ENCODE measurements around the gene NBPF14.
"Not testable (repeated sequence)": the region's sequence is repeated elsewhere in the genome, so short reads cannot be mapped to it uniquely, and the experiment has no call there.

Gene NBPF14
- 7.1 to 13.6 (median 9.6) reads per million in 3 donors for total RNA-seq

GRCh38 chr1:148595911-148596310, at the start of gene NBPF14:
NBPF14 (minus strand) TSS chr1:148596011; CDS start chr1:148595717, 294 bp downstream.
- not testable (repeated sequence) for H3K9me3 ChIP-seq (ENCODE audit: control insufficient read depth, low read length); H3K4me1 ChIP-seq (ENCODE audit: control insufficient read depth, insufficient read depth, low read length, poor library complexity, severe bottlenecking); H3K4me3 ChIP-seq (ENCODE audit: insufficient read depth, low read depth, low read length, poor library complexity, severe bottlenecking); H3K36me3 ChIP-seq (ENCODE audit: control insufficient read depth, insufficient read depth, low read length); H3K27ac ChIP-seq (ENCODE audit: insufficient read depth, low read length, poor library complexity, severe bottlenecking); DNase-seq; H3K27me3 ChIP-seq (replicated peaks; ENCODE audit: control insufficient read depth, insufficient read depth, low read length, poor library complexity, severe bottlenecking)

- H3K27ac ChIP-seq (ENCODE audit: insufficient read depth, low read length, poor library complexity, severe bottlenecking); H3K4me1 ChIP-seq (ENCODE audit: control insufficient read depth, insufficient read depth, low read length, poor library complexity, severe bottlenecking); H3K36me3 ChIP-seq (ENCODE audit: control insufficient read depth, insufficient read depth, low read length); H3K9me3 ChIP-seq (ENCODE audit: control insufficient read depth, low read length); DNase-seq; H3K27me3 ChIP-seq (replicated peaks; ENCODE audit: control insufficient read depth, insufficient read depth, low read length, poor library complexity, severe bottlenecking); H3K4me3 ChIP-seq (ENCODE audit: insufficient read depth, low read depth, low read length, poor library complexity, severe bottlenecking): not testable (repeated sequence)
Measured at GRCh38 chr1:148625451-148625850, 29.6 kb upstream of the NBPF14 start.

DNA sequence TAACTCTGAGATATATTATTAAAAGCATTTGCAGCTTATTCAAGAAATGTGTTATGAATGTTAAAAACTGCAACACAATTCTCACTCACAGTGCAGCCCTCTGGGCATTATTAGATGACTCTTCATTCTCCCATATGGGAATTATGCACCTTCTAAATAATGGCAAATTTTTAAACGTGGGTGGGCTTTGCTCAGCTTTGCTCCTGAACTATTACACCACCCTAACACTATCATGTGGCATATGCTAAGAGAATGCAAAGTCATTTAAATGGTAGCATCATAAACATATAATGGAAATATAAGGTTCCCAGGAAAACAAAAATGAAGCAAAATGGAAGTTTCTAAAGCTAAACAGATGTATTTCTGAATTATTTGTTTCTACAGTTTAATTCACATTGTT, 22.4 kb upstream of the NBPF14 start:
- H3K4me1 ChIP-seq (ENCODE audit: control insufficient read depth, insufficient read depth, low read length, poor library complexity, severe bottlenecking); H3K27ac ChIP-seq (ENCODE audit: insufficient read depth, low read length, poor library complexity, severe bottlenecking); H3K27me3 ChIP-seq (replicated peaks; ENCODE audit: control insufficient read depth, insufficient read depth, low read length, poor library complexity, severe bottlenecking); DNase-seq; H3K4me3 ChIP-seq (ENCODE audit: insufficient read depth, low read depth, low read length, poor library complexity, severe bottlenecking); H3K36me3 ChIP-seq (ENCODE audit: control insufficient read depth, insufficient read depth, low read length); H3K9me3 ChIP-seq (ENCODE audit: control insufficient read depth, low read length): not testable (repeated sequence)

GRCh38 chr1:148605266-148605665, 9.5 kb upstream of the NBPF14 start:
- H3K4me3 ChIP-seq (ENCODE audit: insufficient read depth, low read depth, low read length, poor library complexity, severe bottlenecking); H3K27ac ChIP-seq (ENCODE audit: insufficient read depth, low read length, poor library complexity, severe bottlenecking); DNase-seq; H3K27me3 ChIP-seq (replicated peaks; ENCODE audit: control insufficient read depth, insufficient read depth, low read length, poor library complexity, severe bottlenecking); H3K9me3 ChIP-seq (ENCODE audit: control insufficient read depth, low read length); H3K4me1 ChIP-seq (ENCODE audit: control insufficient read depth, insufficient read depth, low read length, poor library complexity, severe bottlenecking); H3K36me3 ChIP-seq (ENCODE audit: control insufficient read depth, insufficient read depth, low read length): not testable (repeated sequence)

- not testable (repeated sequence) for H3K27ac ChIP-seq (ENCODE audit: insufficient read depth, low read length, poor library complexity, severe bottlenecking); H3K36me3 ChIP-seq (ENCODE audit: control insufficient read depth, insufficient read depth, low read length); DNase-seq; H3K4me1 ChIP-seq (ENCODE audit: control insufficient read depth, insufficient read depth, low read length, poor library complexity, severe bottlenecking); H3K27me3 ChIP-seq (replicated peaks; ENCODE audit: control insufficient read depth, insufficient read depth, low read length, poor library complexity, severe bottlenecking); H3K9me3 ChIP-seq (ENCODE audit: control insufficient read depth, low read length); H3K4me3 ChIP-seq (ENCODE audit: insufficient read depth, low read depth, low read length, poor library complexity, severe bottlenecking)
Measured at GRCh38 chr1:148595360-148595759, 451 bp downstream of the NBPF14 start.

GRCh38 chr1:148591098-148591497, 4.7 kb downstream of the NBPF14 start:
- not testable (repeated sequence) for H3K4me1 ChIP-seq (ENCODE audit: control insufficient read depth, insufficient read depth, low read length, poor library complexity, severe bottlenecking); H3K36me3 ChIP-seq (ENCODE audit: control insufficient read depth, insufficient read depth, low read length)

DNA sequence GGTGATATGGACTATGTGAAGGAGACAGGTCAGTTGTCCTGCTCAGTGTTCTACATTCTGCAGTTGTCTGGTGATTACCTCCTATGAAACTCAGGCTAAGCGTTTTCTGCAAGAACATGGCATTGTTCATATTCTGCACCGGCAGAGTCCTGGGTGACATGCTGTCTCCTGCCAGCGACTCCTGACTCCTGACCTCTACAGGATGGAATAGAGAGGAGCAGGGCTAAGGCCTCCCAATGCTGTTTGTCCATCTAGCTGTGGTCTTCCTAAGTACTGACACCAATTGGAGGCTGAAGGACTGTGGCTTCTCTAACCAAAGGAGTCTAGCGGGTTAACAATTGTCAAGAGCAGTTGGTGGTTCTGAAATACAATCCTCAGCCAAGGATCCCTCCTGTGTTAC, 63.7 kb downstream of the NBPF14 start:
- DNase-seq; H3K4me1 ChIP-seq (ENCODE audit: control insufficient read depth, insufficient read depth, low read length, poor library complexity, severe bottlenecking); H3K27me3 ChIP-seq (replicated peaks; ENCODE audit: control insufficient read depth, insufficient read depth, low read length, poor library complexity, severe bottlenecking): not testable (repeated sequence)

More at GRCh38 chr1:148591098-148591497, 4.7 kb downstream of the NBPF14 start:
- not testable (repeated sequence) for H3K9me3 ChIP-seq (ENCODE audit: control insufficient read depth, low read length); H3K4me3 ChIP-seq (ENCODE audit: insufficient read depth, low read depth, low read length, poor library complexity, severe bottlenecking); H3K27me3 ChIP-seq (replicated peaks; ENCODE audit: control insufficient read depth, insufficient read depth, low read length, poor library complexity, severe bottlenecking); DNase-seq; H3K27ac ChIP-seq (ENCODE audit: insufficient read depth, low read length, poor library complexity, severe bottlenecking)

GRCh38 chr1:148529101-148529567, 66.7 kb downstream of the NBPF14 start:
- DNase-seq, result peak; percentile 40 to 60 (median 44)
- peak overlapping the region; percentile 42 for H3K27ac ChIP-seq (ENCODE audit: insufficient read depth, low read length, poor library complexity, severe bottlenecking)
- H3K4me1 ChIP-seq (ENCODE audit: control insufficient read depth, insufficient read depth, low read length, poor library complexity, severe bottlenecking); H3K27me3 ChIP-seq (replicated peaks; ENCODE audit: control insufficient read depth, insufficient read depth, low read length, poor library complexity, severe bottlenecking); H3K4me3 ChIP-seq (ENCODE audit: insufficient read depth, low read depth, low read length, poor library complexity, severe bottlenecking); H3K9me3 ChIP-seq (ENCODE audit: control insufficient read depth, low read length); H3K36me3 ChIP-seq (ENCODE audit: control insufficient read depth, insufficient read depth, low read length): not testable (repeated sequence)

More for the DNA sequence above, 63.7 kb downstream of the NBPF14 start:
- H3K4me3 ChIP-seq (ENCODE audit: insufficient read depth, low read depth, low read length, poor library complexity, severe bottlenecking); H3K9me3 ChIP-seq (ENCODE audit: control insufficient read depth, low read length); H3K27ac ChIP-seq (ENCODE audit: insufficient read depth, low read length, poor library complexity, severe bottlenecking); H3K36me3 ChIP-seq (ENCODE audit: control insufficient read depth, insufficient read depth, low read length): not testable (repeated sequence)

DNA sequence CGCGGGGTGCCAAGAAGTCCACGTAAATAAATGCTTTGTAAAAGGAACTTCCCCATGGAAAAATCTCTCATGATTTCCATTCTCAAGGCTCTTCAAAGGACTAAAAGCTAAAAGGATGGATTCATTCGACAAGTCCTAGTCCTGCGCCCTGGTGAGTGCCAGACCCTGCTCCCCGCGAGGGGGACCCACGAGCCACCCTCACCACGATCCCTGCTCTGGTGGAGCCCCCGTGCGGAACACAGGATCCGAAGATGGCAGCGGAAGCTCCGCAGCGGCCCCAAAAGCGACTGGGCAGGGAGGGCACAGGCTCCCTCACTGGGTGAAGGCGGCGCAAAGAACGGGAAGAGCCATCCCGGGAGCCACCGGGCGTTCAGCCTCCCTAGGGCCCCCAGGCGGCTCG, 67.2 kb downstream of the NBPF14 start:
- H3K4me1 ChIP-seq (ENCODE audit: control insufficient read depth, insufficient read depth, low read length, poor library complexity, severe bottlenecking); DNase-seq; H3K27me3 ChIP-seq (replicated peaks; ENCODE audit: control insufficient read depth, insufficient read depth, low read length, poor library complexity, severe bottlenecking); H3K4me3 ChIP-seq (ENCODE audit: insufficient read depth, low read depth, low read length, poor library complexity, severe bottlenecking); H3K9me3 ChIP-seq (ENCODE audit: control insufficient read depth, low read length); H3K36me3 ChIP-seq (ENCODE audit: control insufficient read depth, insufficient read depth, low read length): not testable (repeated sequence)
- H3K27ac ChIP-seq (ENCODE audit: insufficient read depth, low read length, poor library complexity, severe bottlenecking), result peak overlapping the region; percentile 42

DNA sequence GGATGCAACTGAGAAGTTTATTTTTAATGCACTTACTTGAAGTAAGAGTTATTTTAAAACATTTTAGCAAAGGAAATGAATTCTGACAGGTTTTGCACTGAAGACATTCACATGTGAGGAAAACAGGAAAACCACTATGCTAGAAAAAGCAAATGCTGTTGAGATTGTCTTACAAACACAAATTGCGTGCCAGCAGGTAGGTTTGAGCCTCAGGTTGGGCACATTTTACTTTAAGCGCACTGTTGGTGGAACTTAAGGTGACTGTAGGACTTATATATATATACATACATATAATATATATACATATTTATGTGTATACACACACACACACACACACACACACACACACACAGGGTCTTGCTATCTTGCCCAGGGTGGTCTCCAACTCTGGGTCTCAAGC, 69.2 kb downstream of the NBPF14 start:
- not testable (repeated sequence) for H3K4me3 ChIP-seq (ENCODE audit: insufficient read depth, low read depth, low read length, poor library complexity, severe bottlenecking); H3K9me3 ChIP-seq (ENCODE audit: control insufficient read depth, low read length); H3K36me3 ChIP-seq (ENCODE audit: control insufficient read depth, insufficient read depth, low read length); H3K4me1 ChIP-seq (ENCODE audit: control insufficient read depth, insufficient read depth, low read length, poor library complexity, severe bottlenecking); H3K27ac ChIP-seq (ENCODE audit: insufficient read depth, low read length, poor library complexity, severe bottlenecking); DNase-seq; H3K27me3 ChIP-seq (replicated peaks; ENCODE audit: control insufficient read depth, insufficient read depth, low read length, poor library complexity, severe bottlenecking)

All from effector memory CD4-positive, alpha-beta T cell (primary cell).